K562 (cell line): Measurements from ENCODE around the gene ADAM30. TPM values are rescaled to one million over a fixed set of nuclear protein-coding genes. Genes with fewer than 3 reads are reported as not detected.

ENCODE experiments used
- ATAC-seq: fragments of 200-7000 bp; cut with Tn5 transposase; 3 replicates; pipeline ENCODE4 v1.9.1; 2020; ENCODE audit warnings: moderate library complexity
- Bru-seq: library from RNA; stranded (reverse); fragments of 400-500 nt; gene quantifications from one replicate; lab custom pipeline; 2021; lab: Mats Ljungman, UMichigan
- BruChase-seq, 2 experiments: library from RNA; stranded (reverse); fragments of 400-500 nt; gene quantifications; one replicate each; lab custom pipeline; 2021; lab: Mats Ljungman, UMichigan
- BruUV-seq: library from RNA; stranded (reverse); fragments of 400-500 nt; replicated peaks from 2 replicates; lab custom pipeline; 2021; lab: Mats Ljungman, UMichigan
- CTCF ChIA-PET: fragments of 300-600 bp; formaldehyde crosslinking; extraction: SDS; loops from one replicate; lab custom pipeline; 2021; ENCODE audit warnings: low intra/inter-chr PET ratio; lab: Yijun Ruan, JAX
- POLR2A ChIA-PET: fragments of 300-600, 350-650 bp; sonication (Branson Sonifier 250); formaldehyde crosslinking; extraction: SDS; loops from one replicate; lab custom pipeline; 2021; ENCODE audit warnings: antibody characterized with exemption, inconsistent platforms; lab: Yijun Ruan, JAX
- DNase-seq, 4 experiments: peaks; one replicate each; pipeline versions ENCODE4 v3.0.0 to v3.0.0-alpha.2; 2011 to 2018; ENCODE audit warnings: low spot score in 3 of 4, mixed read lengths in 3 of 4; ENCODE audit errors: extremely low read depth in 1 of 4
- FAIRE-seq: peaks from 2 replicates; lab custom pipeline; 2011; peaks lifted over from hg19 to GRCh38; lab: Jason Lieb, UNC
- H2AFZ ChIP-seq: 2 replicates; pipeline ENCODE4 v1.6.0; 2011; ENCODE audit warnings: low read depth, low read length, control low read depth, inconsistent platforms
- H3K27ac ChIP-seq: fragments of 200-600 bp; 3 replicates; pipeline ENCODE4 v1.8.0; 2011; ENCODE audit warnings: low read depth, mild to moderate bottlenecking, control low read depth, inconsistent platforms, low read length, moderate library complexity, mixed read lengths; ENCODE audit errors: extremely low read depth
- H3K27me3 ChIP-seq, 2 experiments: fragments of 300-600 bp in 1 of 2; 2 replicates in 1 of 2; 3 replicates in 1 of 2; pipeline versions ENCODE4 v1.6.0 to v1.8.0; 2011; ENCODE audit warnings: inconsistent platforms in 2 of 2, low read length in 2 of 2, mild to moderate bottlenecking in 1 of 2, mixed read lengths in 1 of 2, moderate library complexity in 1 of 2; ENCODE audit not compliant: control insufficient read depth in 2 of 2, insufficient read depth in 2 of 2
- H3K36me3 ChIP-seq: fragments of 300-600 bp; 3 replicates; pipeline ENCODE4 v1.8.0; 2011; ENCODE audit warnings: mild to moderate bottlenecking, low read length, inconsistent platforms; ENCODE audit not compliant: control insufficient read depth, insufficient read depth
- H3K4me1 ChIP-seq, 2 experiments: fragments of 200-600 bp in 1 of 2; replicated peaks in 1 of 2; 2 replicates in 1 of 2; 3 replicates in 1 of 2; pipeline versions ENCODE4 v1.5.1 to v1.8.0; 2011; ENCODE audit warnings: inconsistent platforms in 2 of 2, low read length in 2 of 2, mild to moderate bottlenecking in 1 of 2, mixed read lengths in 1 of 2, moderate library complexity in 1 of 2; ENCODE audit not compliant: control insufficient read depth in 2 of 2, insufficient read depth in 2 of 2
- H3K4me2 ChIP-seq: 2 replicates; pipeline ENCODE4 v1.6.1; 2011; ENCODE audit warnings: low read length, control low read depth, inconsistent platforms, mixed read lengths; ENCODE audit not compliant: insufficient read depth
- H3K4me3 ChIP-seq: fragments of 200-600 bp; sonication (generic), shearing (Covaris generic); 2 replicates; pipeline ENCODE4 v1.5.1; 2016; ENCODE audit warnings: control low read depth, inconsistent platforms
- H3K79me2 ChIP-seq: fragments of 200-600 bp; 3 replicates; pipeline ENCODE4 v1.8.0; 2011; ENCODE audit warnings: low read length, inconsistent platforms; ENCODE audit not compliant: control insufficient read depth, insufficient read depth
- H3K9ac ChIP-seq, 2 experiments: 2 replicates each; pipeline versions ENCODE4 v1.6.0 to v1.6.1; 2011; ENCODE audit warnings: low read depth in 2 of 2, low read length in 2 of 2, control low read depth in 1 of 2, inconsistent platforms in 1 of 2, mild to moderate bottlenecking in 1 of 2, mixed read lengths in 1 of 2; ENCODE audit not compliant: insufficient read depth in 1 of 2
- H3K9me1 ChIP-seq: one replicate; pipeline ENCODE4 v1.6.0; 2011; ENCODE audit warnings: inconsistent platforms, mild to moderate bottlenecking, low read length, moderate library complexity; ENCODE audit not compliant: control insufficient read depth, insufficient read depth
- H3K9me3 ChIP-seq: replicated peaks from 2 replicates; pipeline ENCODE4 v1.5.1; 2011; ENCODE audit warnings: low read depth, low read length, inconsistent platforms; ENCODE audit not compliant: control insufficient read depth, insufficient read depth
- H4K20me1 ChIP-seq: replicated peaks from 2 replicates; pipeline ENCODE4 v1.6.1; 2011; ENCODE audit warnings: low read length, inconsistent platforms, mixed read lengths; ENCODE audit not compliant: control insufficient read depth, insufficient read depth
- WGBS: fragments of 100-300 bp; shearing (Covaris generic); methylation state at CpG from one replicate; pipeline ENCODE4 v1.1.6; 2016; ENCODE audit warnings: low coverage, mixed read lengths; ENCODE audit not compliant: insufficient coverage; ENCODE audit errors: missing lambda C conversion rate; 5-methylcytosine and 5-hydroxymethylcytosine counted together
- in situ Hi-C: fragments of 300-500 bp; cut with MboI; formaldehyde crosslinking; loops from 4 replicates; pipeline ENCODE4 v1.15.0; 2018; ENCODE audit warnings: inconsistent platforms, mixed read lengths
- intact Hi-C: fragments of 100-400 bp; cut with micrococcal nuclease; formaldehyde crosslinking; loops from 2 replicates; pipeline ENCODE4 v1.14.2; 2022
- long read RNA-seq, 3 experiments: library from polyadenylated mRNA in 2 of 3; library from RNA in 1 of 3; unstranded in 2 of 3; stranded (forward) in 1 of 3; transcript quantifications; one replicate each; pipeline ENCODE4 v2.0.0, GENCODE V29; 2019 to 2022
- polyA minus RNA-seq, 3 experiments: library from RNA; depleted of rRNA, polyadenylated mRNA; stranded (reverse); fragments of >200 nt; gene quantifications; 2 replicates each; pipeline ENCODE4 v1.2.3, GENCODE V29; 2011
- polyA plus RNA-seq, 8 experiments: library from polyadenylated mRNA; depleted of rRNA in 4 of 8; stranded (reverse) in 5 of 8; unstranded in 3 of 8; fragments of >200 nt; fragmentation: Nextera tagmentation in 2 of 8; fragmentation: Illumina TruSeq in 1 of 8; extraction: Ambion mirVana in 2 of 8; extraction: Trizol in 1 of 8; gene quantifications; 2 replicates each; pipeline versions ENCODE4 v1.2.1 to v1.2.3, GENCODE V29; 2011 to 2014; ENCODE audit warnings: inconsistent platforms in 1 of 8, missing spikeins in 1 of 8
- total RNA-seq, 7 experiments: library from RNA; depleted of rRNA in 6 of 7; stranded (reverse); fragments of >200 nt in 6 of 7; fragmentation: Illumina TruSeq in 2 of 7; extraction: Trizol in 2 of 7; gene quantifications; 2 replicates each; pipeline versions ENCODE4 v1.2.1 to v1.2.3, GENCODE V29; 2011 to 2021; ENCODE audit warnings: low replicate concordance in 1 of 7
- TF ChIP-seq, protein P1 (sequence below): fragments of 250-450 bp; sonication (Bioruptor Pico); IDR thresholded peaks from 2 replicates; pipeline ENCODE4 v1.8.0; 2022; ENCODE audit warnings: inconsistent platforms
- TF ChIP-seq, protein P2 (sequence below): IDR thresholded peaks from 2 replicates; pipeline ENCODE4 v1.6.1; 2011; ENCODE audit warnings: borderline replicate concordance, low read depth, mild to moderate bottlenecking, moderate library complexity, low read length; ENCODE audit not compliant: insufficient read depth, poor library complexity, severe bottlenecking
- TF ChIP-seq, protein P3 (sequence below), 3 experiments: IDR thresholded peaks in 2 of 3; conservative IDR thresholded peaks in 1 of 3; 2 replicates each; pipeline ENCODE4 v1.5.1; 2011 to 2012; ENCODE audit warnings: low read length in 3 of 3, mild to moderate bottlenecking in 3 of 3, control low read depth in 2 of 3, improper control_type of control experiment in 1 of 3, inconsistent platforms in 1 of 3, low read depth in 1 of 3, mixed read lengths in 1 of 3, moderate library complexity in 1 of 3; ENCODE audit not compliant: insufficient read depth in 2 of 3
- TF ChIP-seq, protein P4 (sequence below): sonication (generic); formaldehyde crosslinking; IDR thresholded peaks from 2 replicates; pipeline ENCODE4 v1.8.0; 2022; ENCODE audit warnings: mild to moderate bottlenecking, low read depth, missing genetic modification reagents

ADAM30 gene
- not detected in 2 replicates for total RNA-seq (2011; cell fraction: chromatin; rRNA removed; ENCODE audit: low replicate concordance)
- total RNA-seq (2011; cell fraction: nucleolus; rRNA removed), result not detected in 2 replicates
- total RNA-seq (2011; cell fraction: nucleoplasm; rRNA removed), result not detected in 2 replicates
- total RNA-seq (2014; rRNA removed) (not detected in 2 replicates), total RNA-seq (2014; rRNA removed; fragmentation: Illumina TruSeq; extraction: Trizol) (not detected in 2 replicates), total RNA-seq (2015; rRNA removed; fragmentation: Illumina TruSeq; extraction: Trizol) (not detected in 2 replicates), total RNA-seq (2021) (not detected in 2 replicates), polyA plus RNA-seq (2011; rRNA removed) (not detected in 2 replicates), polyA plus RNA-seq (2014; fragmentation: Illumina TruSeq; extraction: Trizol) (not detected in 2 replicates), polyA plus RNA-seq (2014; fragmentation: Nextera tagmentation; extraction: Ambion mirVana) (not detected), polyA plus RNA-seq (2014; rRNA removed) (not detected in 2 replicates), polyA minus RNA-seq (2011; rRNA and poly(A)+ RNA removed) (not detected in 2 replicates), Bru-seq, nascent RNA (not detected), BruChase-seq, experiment 1, labeled RNA remaining after a 2-hour chase (not detected), BruChase-seq, experiment 2, labeled RNA remaining after a 6-hour chase (not detected)
- not detected in 2 replicates for polyA plus RNA-seq (2011; cell fraction: cytosol; rRNA removed)
- not detected in 2 replicates for polyA plus RNA-seq (2011; cell fraction: nucleus; rRNA removed)
- not detected in 2 replicates for polyA plus RNA-seq (2012)
- not detected in 2 replicates for polyA minus RNA-seq (2011; cell fraction: cytosol; rRNA and poly(A)+ RNA removed)
- polyA minus RNA-seq (2011; cell fraction: nucleus; rRNA and poly(A)+ RNA removed), result not detected in 2 replicates
- long read RNA-seq, experiment 1, result 0 reads
- long read RNA-seq, experiment 2, result 0 reads
- long read RNA-seq, experiment 3, result 0 reads

DNA sequence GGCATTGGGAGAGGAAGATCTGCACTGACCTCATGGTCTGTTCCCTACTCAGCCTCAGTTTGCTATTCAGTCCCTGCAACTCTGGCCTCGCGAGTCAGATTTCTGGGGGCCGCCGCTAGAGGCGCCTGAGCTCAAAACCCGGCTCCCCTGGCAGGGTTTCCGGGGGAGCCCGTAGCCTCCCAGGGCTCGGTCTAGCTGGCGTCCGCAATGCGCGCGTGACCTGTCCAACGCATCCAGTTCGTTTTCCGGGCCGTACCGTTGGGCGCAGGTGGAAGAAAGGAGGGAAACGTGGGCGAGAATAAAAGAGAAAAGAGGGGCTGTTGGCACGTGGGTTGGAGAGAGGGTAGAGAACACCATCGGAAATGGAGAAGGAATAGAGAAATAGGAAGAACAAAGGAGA lies at the start of gene ADAM30:
ADAM30 (minus strand) TSS at position 213 of the 400 bp plus-strand sequence; CDS start at position 34, 179 bp downstream.
- no peak within 1 kb of the TSS for H3K9ac ChIP-seq
- in situ Hi-C loops, result no loop called here
- no peaks in the 10 kb centered on the region for H3K9me3 ChIP-seq
- no peak within 1 kb of the TSS for H3K27ac ChIP-seq
- H3K9me1 ChIP-seq, result no peaks in the 10 kb centered on the region
- DNase-seq (peak in 2 of 4 experiments; percentile 20 to 25), FAIRE-seq (no peak), ATAC-seq (peak; percentile 71)
- ChIA-PET POLR2A (no interaction called here), CTCF (no interaction called here)
- no peaks in the 10 kb centered on the region for H3K36me3 ChIP-seq
- no TSS peak for BruUV-seq
- 33% methylated on average over 12 of the region's 24 CpGs for whole genome bisulfite sequencing
- peaks cover 30 to 35% of the 10 kb centered on the region in 2 experiments for H3K27me3 ChIP-seq
- H4K20me1 ChIP-seq, result no peaks in the 10 kb centered on the region
- intact Hi-C loops, result no loop called here
- no peak within 1 kb of the TSS for H3K4me3 ChIP-seq
- no peaks in the 10 kb centered on the region for H3K79me2 ChIP-seq
- H2AFZ ChIP-seq, result no peak within 1 kb of the TSS
- no peak within 1 kb of the TSS for H3K4me2 ChIP-seq
- H3K4me1 ChIP-seq, result peaks cover 0 to 3% of the 10 kb centered on the region in 2 experiments; a peak in 1 of 5 replicates
- TF ChIP-seq, protein P1, sequence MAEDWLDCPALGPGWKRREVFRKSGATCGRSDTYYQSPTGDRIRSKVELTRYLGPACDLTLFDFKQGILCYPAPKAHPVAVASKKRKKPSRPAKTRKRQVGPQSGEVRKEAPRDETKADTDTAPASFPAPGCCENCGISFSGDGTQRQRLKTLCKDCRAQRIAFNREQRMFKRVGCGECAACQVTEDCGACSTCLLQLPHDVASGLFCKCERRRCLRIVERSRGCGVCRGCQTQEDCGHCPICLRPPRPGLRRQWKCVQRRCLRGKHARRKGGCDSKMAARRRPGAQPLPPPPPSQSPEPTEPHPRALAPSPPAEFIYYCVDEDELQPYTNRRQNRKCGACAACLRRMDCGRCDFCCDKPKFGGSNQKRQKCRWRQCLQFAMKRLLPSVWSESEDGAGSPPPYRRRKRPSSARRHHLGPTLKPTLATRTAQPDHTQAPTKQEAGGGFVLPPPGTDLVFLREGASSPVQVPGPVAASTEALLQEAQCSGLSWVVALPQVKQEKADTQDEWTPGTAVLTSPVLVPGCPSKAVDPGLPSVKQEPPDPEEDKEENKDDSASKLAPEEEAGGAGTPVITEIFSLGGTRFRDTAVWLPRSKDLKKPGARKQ, result peak; percentile 74; the same call in 1 of the 2 replicates
- TF ChIP-seq, protein P2, sequence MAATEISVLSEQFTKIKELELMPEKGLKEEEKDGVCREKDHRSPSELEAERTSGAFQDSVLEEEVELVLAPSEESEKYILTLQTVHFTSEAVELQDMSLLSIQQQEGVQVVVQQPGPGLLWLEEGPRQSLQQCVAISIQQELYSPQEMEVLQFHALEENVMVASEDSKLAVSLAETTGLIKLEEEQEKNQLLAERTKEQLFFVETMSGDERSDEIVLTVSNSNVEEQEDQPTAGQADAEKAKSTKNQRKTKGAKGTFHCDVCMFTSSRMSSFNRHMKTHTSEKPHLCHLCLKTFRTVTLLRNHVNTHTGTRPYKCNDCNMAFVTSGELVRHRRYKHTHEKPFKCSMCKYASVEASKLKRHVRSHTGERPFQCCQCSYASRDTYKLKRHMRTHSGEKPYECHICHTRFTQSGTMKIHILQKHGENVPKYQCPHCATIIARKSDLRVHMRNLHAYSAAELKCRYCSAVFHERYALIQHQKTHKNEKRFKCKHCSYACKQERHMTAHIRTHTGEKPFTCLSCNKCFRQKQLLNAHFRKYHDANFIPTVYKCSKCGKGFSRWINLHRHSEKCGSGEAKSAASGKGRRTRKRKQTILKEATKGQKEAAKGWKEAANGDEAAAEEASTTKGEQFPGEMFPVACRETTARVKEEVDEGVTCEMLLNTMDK, result peak; percentile 47
- TF ChIP-seq, protein P3, sequence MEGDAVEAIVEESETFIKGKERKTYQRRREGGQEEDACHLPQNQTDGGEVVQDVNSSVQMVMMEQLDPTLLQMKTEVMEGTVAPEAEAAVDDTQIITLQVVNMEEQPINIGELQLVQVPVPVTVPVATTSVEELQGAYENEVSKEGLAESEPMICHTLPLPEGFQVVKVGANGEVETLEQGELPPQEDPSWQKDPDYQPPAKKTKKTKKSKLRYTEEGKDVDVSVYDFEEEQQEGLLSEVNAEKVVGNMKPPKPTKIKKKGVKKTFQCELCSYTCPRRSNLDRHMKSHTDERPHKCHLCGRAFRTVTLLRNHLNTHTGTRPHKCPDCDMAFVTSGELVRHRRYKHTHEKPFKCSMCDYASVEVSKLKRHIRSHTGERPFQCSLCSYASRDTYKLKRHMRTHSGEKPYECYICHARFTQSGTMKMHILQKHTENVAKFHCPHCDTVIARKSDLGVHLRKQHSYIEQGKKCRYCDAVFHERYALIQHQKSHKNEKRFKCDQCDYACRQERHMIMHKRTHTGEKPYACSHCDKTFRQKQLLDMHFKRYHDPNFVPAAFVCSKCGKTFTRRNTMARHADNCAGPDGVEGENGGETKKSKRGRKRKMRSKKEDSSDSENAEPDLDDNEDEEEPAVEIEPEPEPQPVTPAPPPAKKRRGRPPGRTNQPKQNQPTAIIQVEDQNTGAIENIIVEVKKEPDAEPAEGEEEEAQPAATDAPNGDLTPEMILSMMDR (IDR thresholded peaks at IDR 0.05 in 2 of 3, conservative IDR thresholded peaks at IDR 0.05 in 1 of 3; ENCODE audit: insufficient read depth in 2 of 3, low read depth in 1 of 3, low read length in 3 of 3), result peak in 2 of 3 experiments; percentile 32 to 41; a peak in 5 of 6 replicates
- TF ChIP-seq, protein P4, sequence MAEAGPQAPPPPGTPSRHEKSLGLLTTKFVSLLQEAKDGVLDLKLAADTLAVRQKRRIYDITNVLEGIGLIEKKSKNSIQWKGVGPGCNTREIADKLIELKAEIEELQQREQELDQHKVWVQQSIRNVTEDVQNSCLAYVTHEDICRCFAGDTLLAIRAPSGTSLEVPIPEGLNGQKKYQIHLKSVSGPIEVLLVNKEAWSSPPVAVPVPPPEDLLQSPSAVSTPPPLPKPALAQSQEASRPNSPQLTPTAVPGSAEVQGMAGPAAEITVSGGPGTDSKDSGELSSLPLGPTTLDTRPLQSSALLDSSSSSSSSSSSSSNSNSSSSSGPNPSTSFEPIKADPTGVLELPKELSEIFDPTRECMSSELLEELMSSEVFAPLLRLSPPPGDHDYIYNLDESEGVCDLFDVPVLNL (CRISPR knock-in tag), result no peak
